Measurements from ENCODE around the gene CCDC107. TPM values are rescaled to one million over a fixed set of nuclear protein-coding genes. Genes with fewer than 3 reads are reported as not detected.
"Not testable (repeated sequence)": the region's sequence is repeated elsewhere in the genome, so short reads cannot be mapped to it uniquely, and the experiment has no call there.

Gene CCDC107
- polyA plus RNA-seq, 4 donors: 15.5 to 21.2 (median 18.4) TPM

DNA sequence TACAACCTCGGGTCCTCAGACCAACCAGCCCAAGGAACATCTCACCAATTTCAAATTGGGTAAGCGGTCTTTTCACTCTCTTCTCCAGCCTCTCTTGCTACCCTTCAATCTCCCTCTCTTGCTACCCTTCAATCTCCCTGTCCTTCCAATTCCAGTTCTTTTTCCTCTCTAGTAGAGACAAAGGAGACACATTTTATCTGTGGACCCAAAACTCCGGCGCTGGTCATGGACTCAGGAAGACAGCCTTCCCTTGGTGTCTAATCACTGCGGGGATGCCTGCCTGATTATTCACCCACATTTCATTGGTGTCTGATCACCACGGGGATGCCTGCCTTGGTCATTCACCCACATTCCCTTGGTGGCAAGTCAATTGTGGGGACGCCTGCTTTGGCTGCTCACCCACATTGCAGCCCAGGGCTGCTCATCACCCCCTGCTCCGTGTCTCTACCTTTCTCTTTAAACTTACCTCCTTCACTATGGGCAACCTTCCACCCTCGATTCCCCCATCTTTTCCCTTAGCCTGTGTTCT lies 20.6 kb upstream of the CCDC107 start:
- not testable (repeated sequence) for DNase-seq (ENCODE audit: low read depth in 4 of 4, low spot score in 3 of 4)

DNA sequence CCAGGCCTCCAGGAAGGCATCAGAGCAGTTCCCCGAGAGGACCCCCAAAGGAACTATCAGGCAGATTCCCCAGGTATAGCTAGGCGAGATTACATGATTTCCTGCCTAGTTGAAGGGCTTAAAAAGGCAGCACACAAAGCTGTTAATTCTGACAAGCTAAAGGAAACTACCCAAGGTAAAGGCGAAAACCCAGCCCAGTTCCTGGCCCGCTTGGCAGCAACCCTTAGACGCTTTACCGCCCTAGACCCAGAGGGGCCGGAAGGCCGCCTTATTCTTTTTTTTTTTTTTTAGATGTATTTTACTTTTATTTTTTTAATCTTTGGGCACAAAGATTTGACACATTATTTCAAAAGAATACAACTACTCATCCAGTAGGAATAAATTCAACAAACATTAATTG lies 19.3 kb upstream of the CCDC107 start:
- DNase-seq (ENCODE audit: low read depth in 4 of 4, low spot score in 3 of 4): not testable (repeated sequence)

DNA sequence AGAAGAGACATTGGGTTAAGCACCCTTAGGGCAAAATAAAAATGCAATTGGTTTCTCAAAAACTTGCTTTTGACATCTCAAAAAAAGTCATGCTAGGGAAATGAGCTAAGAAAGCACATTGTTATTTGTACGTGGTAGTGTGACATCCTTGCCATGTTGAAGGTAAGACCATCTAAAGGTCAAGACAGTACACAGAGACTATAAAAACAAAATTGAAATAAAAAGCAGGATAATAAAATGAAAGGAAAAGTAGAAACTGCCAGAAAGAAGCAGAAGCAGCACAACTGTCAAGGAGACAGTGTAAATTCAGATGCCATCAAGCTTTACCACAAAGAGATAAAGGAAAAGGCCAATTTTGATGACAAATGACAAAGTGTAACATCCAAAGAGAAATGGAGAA lies 18.9 kb upstream of the CCDC107 start:
- not testable (repeated sequence) for DNase-seq (ENCODE audit: low read depth in 4 of 4, low spot score in 3 of 4)

DNA sequence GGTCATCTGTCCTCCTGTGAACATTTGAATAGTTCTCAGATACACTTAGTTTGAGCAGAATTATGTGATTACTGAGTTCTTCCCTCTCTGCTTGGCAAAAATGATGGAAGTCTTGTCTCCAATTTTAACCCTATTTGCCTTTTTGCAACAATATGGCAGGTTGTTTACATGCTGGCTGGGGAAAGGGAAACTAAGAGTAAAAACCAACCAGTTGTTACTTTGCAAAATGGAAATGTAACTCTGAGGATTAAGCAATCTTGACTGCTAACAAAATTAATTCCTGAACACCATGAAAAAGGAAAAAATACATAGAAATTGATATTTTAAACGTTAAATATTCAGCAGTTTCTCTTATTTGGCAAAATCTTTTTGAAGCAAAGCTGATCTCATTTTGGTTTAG lies 18.5 kb upstream of the CCDC107 start:
- no peak for DNase-seq (ENCODE audit: low read depth in 4 of 4, low spot score in 3 of 4)

DNA sequence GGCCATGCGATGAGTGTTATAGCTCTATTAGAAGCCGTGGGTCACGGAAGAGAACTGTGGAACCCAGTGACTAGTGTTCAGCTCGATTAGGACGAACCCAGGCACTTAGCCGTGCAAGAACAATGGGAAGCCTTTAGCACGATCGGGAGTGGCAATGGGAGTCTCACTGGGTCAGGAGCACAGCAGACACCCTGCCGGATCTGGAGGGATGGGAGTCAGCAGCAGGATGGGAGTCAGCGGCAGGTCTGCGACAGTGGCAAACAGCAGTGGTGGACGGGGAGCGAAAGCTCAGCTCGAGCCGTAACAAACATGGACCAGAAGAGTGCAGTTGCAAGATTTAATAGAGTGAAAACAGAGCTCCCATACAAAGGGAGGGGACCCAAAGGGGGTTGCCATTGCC lies 17.7 kb upstream of the CCDC107 start:
- not testable (repeated sequence) for DNase-seq (ENCODE audit: low read depth in 4 of 4, low spot score in 3 of 4)

DNA sequence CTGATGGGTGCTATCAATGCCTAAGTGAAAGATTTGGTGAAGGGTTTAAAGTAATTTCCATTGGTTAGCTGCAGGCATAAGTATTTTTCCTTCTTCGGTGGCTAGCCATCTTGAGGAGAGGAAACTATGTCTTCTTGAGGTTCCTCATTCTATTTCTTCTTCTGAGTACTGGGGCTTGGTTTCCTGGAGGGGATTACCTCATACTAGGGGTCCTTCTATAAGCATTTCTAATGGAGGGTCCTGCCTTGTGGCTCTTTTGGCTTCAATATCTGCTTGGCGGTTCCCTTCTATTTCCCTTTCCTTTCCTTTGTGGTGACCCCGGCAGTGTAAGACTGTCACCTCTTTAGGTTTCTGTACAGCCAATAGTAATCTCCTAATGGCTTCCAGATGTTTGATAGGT lies 16.6 kb upstream of the CCDC107 start:
- DNase-seq (ENCODE audit: low read depth in 4 of 4, low spot score in 3 of 4): not testable (repeated sequence)

DNA sequence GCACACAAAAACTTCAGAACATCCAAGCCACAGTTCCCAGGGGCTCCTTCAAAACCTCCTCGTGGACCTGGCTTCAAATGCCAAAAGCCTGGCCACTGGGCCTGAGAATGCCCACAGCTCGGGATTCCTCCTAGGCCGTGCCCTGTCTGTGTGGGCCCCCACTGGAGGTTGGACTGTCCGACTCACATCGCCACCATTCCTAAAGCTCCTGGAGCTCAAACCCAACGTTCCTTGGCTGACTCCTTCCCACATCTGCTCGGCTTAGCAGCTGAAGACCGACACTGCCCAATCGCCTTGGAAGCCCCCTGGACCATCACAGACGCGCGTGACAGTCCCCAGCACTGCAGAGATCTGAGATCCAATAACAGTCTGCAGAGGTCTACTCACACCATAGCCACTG lies 15.0 kb upstream of the CCDC107 start:
- DNase-seq (ENCODE audit: low read depth in 4 of 4, low spot score in 3 of 4): no peak

DNA sequence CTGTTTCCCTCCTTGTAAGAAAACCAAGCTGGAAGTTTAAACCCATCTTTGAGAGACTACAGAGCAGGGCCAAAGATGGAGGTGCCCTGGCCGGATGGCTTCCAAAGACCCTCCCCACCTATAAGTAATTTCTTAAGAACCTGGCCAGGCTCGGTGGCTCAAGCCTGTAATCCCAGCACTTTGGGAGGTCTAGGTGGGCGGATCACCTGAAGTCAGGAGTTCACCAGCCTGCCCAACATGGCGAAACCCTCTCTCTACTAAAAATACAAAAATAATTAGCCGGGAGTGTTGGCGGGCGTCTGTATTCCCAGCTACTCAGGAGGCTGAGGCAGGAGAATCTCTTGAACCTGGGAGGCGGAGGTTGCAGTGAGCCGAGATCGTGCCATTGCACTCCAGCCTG lies 12.4 kb upstream of the CCDC107 start:
- not testable (repeated sequence) for DNase-seq (ENCODE audit: low read depth in 4 of 4, low spot score in 3 of 4)

DNA sequence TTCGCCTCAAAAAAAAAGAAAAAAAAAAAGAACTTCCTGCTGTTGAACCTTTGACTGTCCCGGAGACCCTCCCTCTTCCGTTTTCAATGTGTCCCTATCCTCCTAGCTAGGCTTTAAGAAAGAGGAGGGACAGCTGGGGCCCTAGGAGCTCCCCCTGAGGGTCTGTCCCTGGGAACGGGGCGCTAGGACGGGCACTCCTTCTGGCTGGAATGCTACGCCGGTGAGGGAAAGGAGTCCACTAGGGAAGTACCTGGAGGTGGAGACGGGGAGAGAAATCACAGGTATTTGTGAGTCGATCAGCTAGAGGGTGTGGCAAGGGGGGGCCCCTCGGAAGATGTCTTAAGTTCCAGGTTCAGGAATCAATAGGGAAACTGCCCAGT lies 11.9 kb upstream of the CCDC107 start:
- DNase-seq (ENCODE audit: low read depth in 4 of 4, low spot score in 3 of 4): peak in 3 of 4 donors; percentile 46 to 68 (median 57)

DNA sequence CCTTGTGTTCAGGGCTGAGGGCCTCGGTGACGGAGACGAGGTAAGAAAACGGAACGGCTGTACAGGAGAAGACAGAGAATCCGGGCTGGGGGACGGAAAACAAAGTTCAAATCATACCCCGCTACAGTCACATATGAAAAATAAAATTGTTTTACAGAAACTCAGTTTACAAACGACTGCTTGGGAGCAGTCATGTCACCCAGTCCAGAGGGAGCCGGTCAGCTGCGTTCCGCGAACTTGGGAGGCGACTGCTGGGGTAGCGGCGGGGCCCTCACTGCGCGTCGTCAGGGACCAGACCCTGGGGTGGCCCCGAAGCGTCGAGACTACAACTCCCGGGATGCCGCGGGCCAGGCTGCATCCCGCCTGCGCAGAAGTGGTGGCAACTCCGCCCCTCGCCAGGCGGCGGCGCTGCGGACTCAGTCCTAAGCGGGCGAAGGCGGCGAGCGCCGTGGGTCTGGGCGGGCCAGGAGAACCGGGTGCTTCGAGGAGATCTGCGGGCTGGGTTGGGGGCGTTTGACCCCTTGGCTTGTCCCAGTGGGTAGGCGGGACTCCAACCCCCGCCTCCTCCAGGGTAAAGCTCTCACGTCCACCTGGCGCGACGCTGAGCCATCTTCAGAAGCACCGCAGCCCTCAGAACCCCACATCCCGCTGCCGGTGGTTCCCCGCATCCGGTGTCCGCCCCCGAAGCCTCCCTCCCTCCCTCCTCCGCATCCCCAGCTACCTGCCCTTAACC lies 11.4 kb upstream of the CCDC107 start:
- peak; percentile 84 to 88 (median 86) for DNase-seq (ENCODE audit: low read depth in 4 of 4, low spot score in 3 of 4)

DNA sequence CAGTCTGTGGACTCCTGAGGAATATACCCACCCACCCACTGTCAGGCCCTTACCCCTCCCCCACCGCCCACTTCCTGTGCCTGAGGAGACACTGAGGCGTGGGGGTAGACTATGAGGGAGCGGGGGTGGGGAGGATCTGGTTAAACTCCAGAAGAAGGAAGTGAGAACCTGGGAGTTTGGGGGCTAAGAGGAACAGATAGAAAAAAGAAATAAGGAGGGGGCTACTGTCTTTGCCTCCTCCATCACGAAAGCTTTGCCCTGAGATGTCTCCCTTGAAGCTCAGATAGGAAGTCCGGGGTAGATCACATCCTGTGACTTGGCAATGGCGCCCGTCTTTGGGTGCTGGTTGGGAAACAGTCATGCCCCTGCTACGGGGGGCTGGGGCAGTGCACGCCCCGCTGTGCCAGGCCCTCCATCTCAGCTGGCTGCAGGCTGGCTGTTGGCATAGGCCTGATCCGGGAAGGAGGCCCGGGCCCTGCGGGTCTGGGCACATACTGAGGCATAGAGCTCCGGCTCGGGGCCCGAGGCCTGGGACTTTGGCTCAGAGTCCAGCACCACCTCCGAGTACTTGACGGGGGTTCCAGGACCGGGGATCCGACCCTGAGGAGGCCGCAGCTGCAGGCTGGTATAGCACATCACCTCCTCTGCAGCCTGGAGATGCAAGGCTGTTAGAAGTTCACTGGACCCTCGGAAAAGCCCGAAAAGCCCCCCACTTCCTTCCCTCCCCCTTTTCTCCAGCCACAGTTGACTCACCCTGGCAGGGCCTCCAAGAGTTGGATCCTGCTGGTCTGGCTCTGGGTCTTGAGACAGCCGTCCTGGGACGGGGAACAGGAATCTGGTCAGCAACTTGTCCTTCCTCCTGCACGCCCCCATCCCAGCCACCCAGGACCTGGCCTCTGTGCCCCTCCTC lies 8.4 kb upstream of the CCDC107 start:
- no peak for DNase-seq (ENCODE audit: low read depth in 4 of 4, low spot score in 3 of 4)

DNA sequence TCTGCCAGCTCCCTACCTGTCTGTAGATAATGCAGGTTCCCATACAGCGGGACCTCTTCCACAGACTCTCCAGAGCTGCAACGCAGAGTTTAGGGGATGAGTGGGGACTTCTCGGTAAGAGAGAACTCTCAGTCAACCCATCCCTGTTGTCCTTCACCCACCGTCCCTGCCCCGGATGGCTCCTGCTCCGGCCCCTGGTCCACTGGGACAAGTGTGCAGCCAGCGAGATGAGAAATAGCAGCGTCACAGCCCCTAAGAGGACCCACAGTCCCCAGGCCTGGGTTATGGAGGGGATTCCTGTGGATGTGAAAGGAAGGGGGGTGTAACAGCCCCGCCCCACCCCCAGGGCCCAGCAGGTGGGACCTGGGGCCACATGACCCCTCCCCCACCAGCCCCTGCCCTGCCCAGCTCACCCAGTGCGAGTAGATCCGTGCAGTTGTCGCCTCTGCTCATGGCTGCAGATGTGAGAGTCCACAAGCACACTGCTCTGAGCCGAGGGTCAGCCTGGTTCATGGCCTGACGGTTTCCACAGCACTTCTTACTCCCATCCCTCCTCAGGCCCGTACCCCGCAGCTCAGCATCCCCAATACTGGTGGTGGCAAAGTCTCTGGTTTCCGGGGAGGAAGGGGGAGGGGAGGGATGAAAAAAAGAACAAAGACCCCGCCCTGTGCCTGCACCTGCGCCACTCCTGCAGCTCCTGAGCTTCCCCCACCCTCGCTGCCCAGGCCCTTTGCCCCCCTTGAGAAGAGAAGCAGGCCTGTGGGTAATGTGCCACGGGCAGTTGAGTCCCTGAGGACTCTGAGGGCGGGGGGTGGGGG lies 7.5 kb upstream of the CCDC107 start, which contains the start of gene SIT1:
Gene SIT1, minus strand, starts transcription at position 591 of the 818 bp plus-strand sequence. Its CDS starts 78 bp downstream, at position 513.
- no peak for DNase-seq (ENCODE audit: low read depth in 4 of 4, low spot score in 3 of 4)

DNA sequence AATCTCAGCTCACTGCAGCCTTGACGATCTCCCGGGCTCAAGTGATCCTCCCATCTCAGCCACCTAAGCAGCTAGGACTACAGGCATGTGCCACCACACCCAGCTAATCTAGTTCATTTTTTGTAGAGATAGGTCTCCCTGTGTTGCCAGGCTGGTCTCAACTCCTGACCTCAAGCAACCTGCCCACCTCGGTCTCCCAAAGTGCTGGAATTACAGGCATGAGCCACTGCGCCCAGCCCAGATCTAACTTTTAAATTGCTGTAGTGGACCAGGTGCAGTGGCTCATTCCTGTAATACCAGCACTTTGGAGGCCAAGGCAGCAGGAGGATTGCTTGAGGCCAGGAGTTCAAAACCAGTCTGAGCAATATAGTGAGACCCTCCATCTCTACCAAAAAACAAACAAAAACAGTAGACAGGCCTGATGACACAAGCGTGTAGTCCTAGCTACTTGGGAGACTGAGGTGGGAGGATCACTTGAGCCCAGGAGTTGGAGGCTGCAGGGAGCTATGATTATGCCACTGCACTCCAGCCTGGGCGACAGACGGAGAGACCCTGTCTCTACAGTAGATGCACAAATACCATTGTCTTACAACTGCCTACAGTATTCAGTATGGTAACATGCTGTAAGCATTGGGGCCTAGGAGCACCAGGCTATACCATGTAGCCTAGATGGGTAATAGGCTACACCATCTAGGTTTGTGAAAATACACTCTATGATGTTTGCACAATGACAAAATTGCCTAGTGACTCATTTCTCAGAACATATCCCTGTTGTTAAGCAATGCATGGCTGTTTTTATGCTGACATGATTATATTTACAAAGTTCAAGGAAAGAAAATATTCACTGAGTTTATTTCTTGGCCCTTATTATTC lies 5.9 kb upstream of the CCDC107 start:
- DNase-seq (ENCODE audit: low read depth in 4 of 4, low spot score in 3 of 4): no peak

DNA sequence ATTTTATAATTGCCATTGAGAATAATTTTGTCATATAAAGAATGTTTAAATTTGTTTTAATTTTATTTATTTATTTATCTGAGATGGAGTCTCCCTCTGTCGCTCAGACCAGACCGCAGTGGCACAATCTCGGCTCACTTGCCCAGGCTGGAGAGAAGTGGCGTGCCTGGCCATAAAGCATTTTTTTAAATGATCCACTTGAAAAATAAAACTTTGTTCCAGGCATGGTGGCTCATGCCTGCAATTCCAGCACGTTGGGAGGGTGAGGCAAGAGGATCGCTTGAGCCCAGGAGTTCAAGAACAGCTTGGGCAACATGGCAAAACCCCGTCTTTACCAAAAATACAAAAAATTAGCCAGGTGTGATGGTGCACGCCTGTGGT lies 5.3 kb upstream of the CCDC107 start:
- DNase-seq (ENCODE audit: low read depth in 4 of 4, low spot score in 3 of 4): no peak

DNA sequence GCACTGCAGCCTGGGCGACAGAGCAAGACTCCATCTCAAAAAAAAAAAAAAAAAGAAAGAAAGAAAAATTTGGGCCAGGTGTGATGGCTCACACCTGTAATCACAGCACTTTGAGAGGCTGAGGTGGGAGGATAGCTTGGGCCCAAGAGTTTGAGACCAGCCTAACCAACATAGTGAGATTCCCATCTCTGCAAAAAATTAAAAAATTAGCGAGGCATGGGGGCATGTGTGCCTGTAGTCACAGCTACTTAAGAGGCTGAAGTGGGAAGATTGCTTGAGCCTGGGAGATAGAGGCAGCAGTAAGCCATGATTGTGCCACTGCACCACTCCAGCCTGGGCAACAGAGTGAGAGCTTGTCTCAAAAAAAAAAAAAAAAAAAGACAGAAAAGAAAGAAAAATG lies 4.5 kb upstream of the CCDC107 start:
- no peak for DNase-seq (ENCODE audit: low read depth in 4 of 4, low spot score in 3 of 4)

DNA sequence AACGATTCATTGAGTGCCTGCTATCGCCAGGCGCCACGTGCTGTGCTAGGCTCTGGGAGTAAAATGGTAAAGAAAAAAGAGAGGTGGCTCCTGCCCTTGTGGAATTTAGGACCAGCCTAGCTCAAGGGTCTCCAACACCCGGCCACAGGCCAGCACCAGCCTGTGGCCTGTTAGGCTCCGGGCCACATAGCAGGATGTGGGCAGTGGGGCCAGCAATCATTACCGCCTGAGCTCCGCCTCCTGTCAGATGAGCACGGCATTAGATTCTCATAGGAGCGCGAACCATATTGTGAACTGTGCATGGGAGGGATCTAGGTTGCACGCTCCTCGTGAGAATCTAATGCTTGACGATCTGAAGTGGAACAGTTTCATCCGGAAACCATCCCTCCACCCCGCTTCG lies 1.7 kb upstream of the CCDC107 start:
- no peak for DNase-seq (ENCODE audit: low read depth in 4 of 4, low spot score in 3 of 4)

DNA sequence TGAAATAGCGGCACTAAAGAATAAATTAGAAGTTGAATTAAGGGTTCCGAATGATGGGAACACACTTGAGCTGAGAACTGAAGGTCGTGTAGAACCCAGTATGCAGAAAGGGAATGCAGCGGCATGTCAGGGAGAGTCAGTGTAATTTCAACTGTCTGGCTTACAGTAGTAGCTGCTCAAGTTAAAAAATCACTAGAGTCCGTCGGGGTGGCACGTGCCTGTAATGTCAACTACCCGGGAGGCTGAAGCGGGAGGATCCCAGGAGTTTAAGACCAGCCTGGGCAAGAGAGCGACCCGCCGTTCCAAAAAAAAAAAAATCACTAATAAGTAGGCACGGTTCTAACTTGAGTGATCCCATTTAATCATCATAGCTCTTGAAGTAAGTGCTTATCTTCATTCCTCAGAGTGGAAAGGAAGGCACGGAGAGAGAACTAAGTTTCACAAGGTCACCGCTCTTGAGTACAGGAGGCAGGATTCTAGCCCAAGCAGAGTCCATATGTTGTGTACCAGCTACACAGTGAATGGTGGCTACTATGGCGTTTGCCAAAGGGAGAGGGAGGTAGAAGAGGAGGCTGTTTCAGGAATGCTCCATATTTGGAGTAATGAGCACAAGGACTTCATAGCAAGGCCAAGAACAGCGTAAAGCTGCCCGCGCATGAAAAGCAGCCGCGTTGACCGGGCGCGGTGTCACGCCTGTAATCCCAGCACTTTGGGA lies 1.1 kb upstream of the CCDC107 start:
- no peak for DNase-seq (ENCODE audit: low read depth in 4 of 4, low spot score in 3 of 4)

DNA sequence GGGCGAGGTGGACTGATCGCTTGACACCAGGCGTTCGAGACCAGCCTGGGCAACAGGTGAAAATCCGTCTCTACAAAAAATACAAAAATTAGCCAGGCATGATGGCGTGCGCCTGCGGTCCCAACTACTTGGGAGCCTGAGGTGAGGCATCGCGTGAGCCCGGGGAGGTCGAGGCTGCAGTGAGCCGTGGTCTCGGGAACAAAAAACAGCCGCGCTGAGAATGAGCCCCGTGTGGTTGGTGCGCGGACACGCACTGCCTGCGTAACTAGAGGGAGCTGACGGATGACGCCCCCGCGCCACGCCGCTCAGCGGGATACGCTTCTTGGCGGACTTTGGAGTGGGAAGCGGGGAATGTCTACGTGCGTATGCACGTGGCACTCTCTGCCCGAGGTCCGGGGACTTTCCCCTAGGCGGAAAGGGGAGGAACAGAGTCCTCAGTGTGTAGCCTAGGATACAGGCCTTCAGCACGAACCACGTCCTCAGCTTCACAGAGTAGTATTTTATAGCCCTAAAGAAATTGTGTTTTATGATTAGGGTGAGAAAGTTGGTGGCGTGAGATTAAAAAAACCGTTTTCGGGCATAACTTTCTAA lies 451 bp upstream of the CCDC107 start, which contains the start of gene RMRP:
Gene RMRP, minus strand, starts transcription at position 474 of the 591 bp plus-strand sequence.
- DNase-seq (ENCODE audit: low read depth in 4 of 4, low spot score in 3 of 4): peak; percentile 94 to 97 (median 96)

DNA sequence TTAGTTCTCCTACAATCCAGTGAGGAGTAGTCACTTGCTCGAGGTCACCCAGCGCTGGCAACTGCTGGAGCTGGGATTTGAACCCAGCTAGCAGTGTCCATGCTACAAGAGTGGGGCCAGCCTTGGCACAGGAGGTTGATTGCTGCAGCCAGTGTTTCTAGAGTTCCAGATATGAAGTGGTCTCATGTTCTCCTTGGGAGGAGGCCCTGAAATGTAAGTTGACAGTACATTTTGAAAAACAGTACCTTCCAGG lies 802 bp downstream of the CCDC107 start:
- DNase-seq (ENCODE audit: low read depth in 4 of 4, low spot score in 3 of 4): no peak
